IMR-90 (cell line): ENCODE results near the gene TMEM61.

Experiments used
- BHLHE40 ChIP-seq: fragments of 150-350 bp; IDR thresholded peaks from 2 replicates; pipeline ENCODE4 v1.6.1; 2016; ENCODE audit warnings: mild to moderate bottlenecking, low read depth, low read length
- CHD1 ChIP-seq: IDR thresholded peaks from 2 replicates; pipeline ENCODE4 v1.6.1; 2012; ENCODE audit warnings: low read depth, low read length, improper control_type of control experiment
- MAZ ChIP-seq: IDR thresholded peaks from 2 replicates; pipeline ENCODE4 v1.6.1; 2012; ENCODE audit warnings: low read depth, mild to moderate bottlenecking, low read length, improper control_type of control experiment, moderate library complexity, borderline replicate concordance
- POLR2A ChIP-seq: IDR thresholded peaks from 2 replicates; pipeline ENCODE4 v1.6.1; 2012; ENCODE audit warnings: mild to moderate bottlenecking, low read depth, low read length
- RAD21 ChIP-seq: IDR thresholded peaks from 2 replicates; pipeline ENCODE4 v1.6.1; 2012; ENCODE audit warnings: low read length, improper control_type of control experiment
- RCOR1 ChIP-seq: IDR thresholded peaks from 2 replicates; pipeline ENCODE4 v1.6.1; 2012; ENCODE audit warnings: mild to moderate bottlenecking, low read length, improper control_type of control experiment; ENCODE audit not compliant: insufficient replicate concordance
- RFX5 ChIP-seq: IDR thresholded peaks from 2 replicates; pipeline ENCODE4 v1.8.0; 2012; ENCODE audit warnings: low read depth, mild to moderate bottlenecking, low read length, moderate library complexity
- SMC3 ChIP-seq: fragments of 150-350 bp; IDR thresholded peaks from 2 replicates; pipeline ENCODE4 v1.6.1; 2016; ENCODE audit warnings: low read depth, mild to moderate bottlenecking, antibody characterized with exemption, low read length, moderate library complexity
- TF ChIP-seq, protein P1 (sequence below): conservative IDR thresholded peaks from 2 replicates; pipeline ENCODE4 v1.5.1; 2012; ENCODE audit warnings: mild to moderate bottlenecking, low read depth, low read length, improper control_type of control experiment
- TF ChIP-seq, protein P2 (sequence below): fragments of 150-350 bp; IDR thresholded peaks from 2 replicates; pipeline ENCODE4 v1.6.1; 2017; ENCODE audit warnings: mild to moderate bottlenecking, antibody characterized with exemption, low read length, low read depth

DNA sequence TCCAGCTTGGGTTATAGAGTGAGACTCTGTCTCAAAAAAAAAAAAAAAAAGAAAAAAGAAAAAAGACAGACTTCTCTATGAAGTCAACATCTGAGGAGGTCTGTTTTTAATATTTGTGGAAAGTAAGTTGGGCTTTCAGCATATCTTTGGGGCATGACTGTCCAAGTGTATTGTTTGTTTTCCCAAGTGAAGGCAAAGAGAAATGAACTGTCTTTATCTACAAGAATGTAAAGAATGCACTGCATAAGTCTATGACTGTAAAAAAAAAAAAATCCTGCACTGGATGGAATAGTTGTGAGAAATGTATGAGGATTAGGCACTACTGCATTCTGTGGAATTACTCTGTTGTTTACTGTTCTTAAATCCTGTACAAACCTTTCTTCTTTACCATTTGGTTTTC is 45.6 kb upstream of the TMEM61 start:
- no peak for TF ChIP-seq RFX5
- no peak for TF ChIP-seq RAD21
- TF ChIP-seq, protein P1, sequence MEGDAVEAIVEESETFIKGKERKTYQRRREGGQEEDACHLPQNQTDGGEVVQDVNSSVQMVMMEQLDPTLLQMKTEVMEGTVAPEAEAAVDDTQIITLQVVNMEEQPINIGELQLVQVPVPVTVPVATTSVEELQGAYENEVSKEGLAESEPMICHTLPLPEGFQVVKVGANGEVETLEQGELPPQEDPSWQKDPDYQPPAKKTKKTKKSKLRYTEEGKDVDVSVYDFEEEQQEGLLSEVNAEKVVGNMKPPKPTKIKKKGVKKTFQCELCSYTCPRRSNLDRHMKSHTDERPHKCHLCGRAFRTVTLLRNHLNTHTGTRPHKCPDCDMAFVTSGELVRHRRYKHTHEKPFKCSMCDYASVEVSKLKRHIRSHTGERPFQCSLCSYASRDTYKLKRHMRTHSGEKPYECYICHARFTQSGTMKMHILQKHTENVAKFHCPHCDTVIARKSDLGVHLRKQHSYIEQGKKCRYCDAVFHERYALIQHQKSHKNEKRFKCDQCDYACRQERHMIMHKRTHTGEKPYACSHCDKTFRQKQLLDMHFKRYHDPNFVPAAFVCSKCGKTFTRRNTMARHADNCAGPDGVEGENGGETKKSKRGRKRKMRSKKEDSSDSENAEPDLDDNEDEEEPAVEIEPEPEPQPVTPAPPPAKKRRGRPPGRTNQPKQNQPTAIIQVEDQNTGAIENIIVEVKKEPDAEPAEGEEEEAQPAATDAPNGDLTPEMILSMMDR = no peak
- TF ChIP-seq RCOR1 = no peak
- no peak for TF ChIP-seq POLR2A
- TF ChIP-seq SMC3 = no peak
- TF ChIP-seq, protein P2, sequence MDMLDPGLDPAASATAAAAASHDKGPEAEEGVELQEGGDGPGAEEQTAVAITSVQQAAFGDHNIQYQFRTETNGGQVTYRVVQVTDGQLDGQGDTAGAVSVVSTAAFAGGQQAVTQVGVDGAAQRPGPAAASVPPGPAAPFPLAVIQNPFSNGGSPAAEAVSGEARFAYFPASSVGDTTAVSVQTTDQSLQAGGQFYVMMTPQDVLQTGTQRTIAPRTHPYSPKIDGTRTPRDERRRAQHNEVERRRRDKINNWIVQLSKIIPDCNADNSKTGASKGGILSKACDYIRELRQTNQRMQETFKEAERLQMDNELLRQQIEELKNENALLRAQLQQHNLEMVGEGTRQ = no peak
- no peak for TF ChIP-seq BHLHE40
- no peak for TF ChIP-seq CHD1
- no peak for TF ChIP-seq MAZ
